ENCODE results near the gene IL4I1.

IL4I1 gene

DNA sequence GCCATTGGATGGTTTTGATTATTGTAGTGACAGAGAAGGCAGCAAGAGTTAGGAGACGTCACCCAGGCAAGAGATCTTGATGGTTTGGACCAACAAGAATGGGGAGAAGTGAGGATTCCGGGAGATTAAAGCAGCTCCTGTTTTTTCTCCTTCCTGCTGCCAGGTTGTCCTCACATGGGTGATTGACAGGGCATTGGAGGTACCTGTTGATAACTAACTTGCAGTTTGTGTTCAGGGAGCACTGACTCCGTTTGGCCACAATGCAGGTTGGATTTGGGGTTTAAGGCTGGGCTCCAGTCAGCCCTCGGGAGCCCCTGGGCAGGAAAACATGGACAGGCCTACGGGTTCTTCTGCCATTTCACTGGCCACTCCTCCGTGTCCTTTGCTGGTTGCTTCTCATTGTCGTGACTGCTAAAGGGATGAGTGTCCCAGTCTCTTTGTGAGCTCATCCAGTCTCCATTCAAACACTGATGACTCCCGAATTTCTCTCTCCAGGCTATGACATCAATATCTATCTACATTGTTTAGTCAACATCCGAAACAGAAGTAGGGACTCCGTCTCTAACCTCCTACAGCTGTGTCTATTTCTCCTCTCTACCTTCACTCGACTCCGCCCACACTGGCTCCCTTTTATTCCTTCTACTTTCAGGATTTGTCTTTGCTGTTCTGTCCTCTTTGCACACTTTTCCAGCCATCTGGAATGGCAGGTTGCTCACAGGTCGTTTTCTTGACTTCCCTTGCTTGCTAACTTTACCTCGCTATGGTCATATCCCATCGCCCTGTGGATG lies 47.1 kb downstream of the IL4I1 start:
- no peak overlapping the region for H3K9ac ChIP-seq (ENCODE audit: low read length)
- H3K27ac ChIP-seq (ENCODE audit: low read length) = no peak overlapping the region
- peaks cover 5% of the 10 kb centered on the region for H3K36me3 ChIP-seq (ENCODE audit: control insufficient read depth, low read depth, low read length)
- no peaks in the 10 kb centered on the region for H3K27me3 ChIP-seq (ENCODE audit: control insufficient read depth, insufficient read depth, low read length)
- H3K9me3 ChIP-seq (ENCODE audit: control insufficient read depth, low read depth, low read length) = no peaks in the 10 kb centered on the region
- H3K4me1 ChIP-seq (ENCODE audit: control insufficient read depth, low read depth, low read length) = peaks cover 6% of the 10 kb centered on the region
- peak overlapping the region; percentile 74 for H3K4me3 ChIP-seq (ENCODE audit: low read length)

DNA sequence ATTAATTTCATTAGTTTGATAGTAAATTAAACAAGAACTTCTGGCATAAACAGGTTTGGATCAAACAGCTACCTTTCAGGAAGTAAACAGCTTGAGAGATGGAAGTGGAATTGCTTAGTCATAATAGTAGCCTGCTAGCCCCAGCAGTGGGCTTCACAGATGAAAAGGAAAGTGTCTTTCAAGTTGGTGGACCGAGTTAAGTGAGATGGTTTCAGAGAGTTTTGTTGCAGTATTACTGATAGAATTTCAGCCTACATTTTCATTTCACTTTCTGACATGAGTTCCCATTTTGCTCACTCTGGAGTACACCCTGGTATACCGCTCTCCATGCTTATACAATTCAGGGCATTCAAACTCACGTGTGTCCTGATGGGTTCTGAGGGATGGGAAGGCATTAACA lies 47.7 kb downstream of the IL4I1 start:
- Histone ChIP-seq H3K4me1 (ENCODE audit: control insufficient read depth, low read depth, low read length) (peaks cover 6% of the 10 kb centered on the region), H3K9ac (ENCODE audit: low read length) (no peak overlapping the region), H3K9me3 (ENCODE audit: control insufficient read depth, low read depth, low read length) (no peaks in the 10 kb centered on the region), H3K36me3 (ENCODE audit: control insufficient read depth, low read depth, low read length) (peaks cover 5% of the 10 kb centered on the region), H3K27me3 (ENCODE audit: control insufficient read depth, insufficient read depth, low read length) (no peaks in the 10 kb centered on the region), H3K27ac (ENCODE audit: low read length) (no peak overlapping the region), H3K4me3 (ENCODE audit: low read length) (no peak overlapping the region)

DNA sequence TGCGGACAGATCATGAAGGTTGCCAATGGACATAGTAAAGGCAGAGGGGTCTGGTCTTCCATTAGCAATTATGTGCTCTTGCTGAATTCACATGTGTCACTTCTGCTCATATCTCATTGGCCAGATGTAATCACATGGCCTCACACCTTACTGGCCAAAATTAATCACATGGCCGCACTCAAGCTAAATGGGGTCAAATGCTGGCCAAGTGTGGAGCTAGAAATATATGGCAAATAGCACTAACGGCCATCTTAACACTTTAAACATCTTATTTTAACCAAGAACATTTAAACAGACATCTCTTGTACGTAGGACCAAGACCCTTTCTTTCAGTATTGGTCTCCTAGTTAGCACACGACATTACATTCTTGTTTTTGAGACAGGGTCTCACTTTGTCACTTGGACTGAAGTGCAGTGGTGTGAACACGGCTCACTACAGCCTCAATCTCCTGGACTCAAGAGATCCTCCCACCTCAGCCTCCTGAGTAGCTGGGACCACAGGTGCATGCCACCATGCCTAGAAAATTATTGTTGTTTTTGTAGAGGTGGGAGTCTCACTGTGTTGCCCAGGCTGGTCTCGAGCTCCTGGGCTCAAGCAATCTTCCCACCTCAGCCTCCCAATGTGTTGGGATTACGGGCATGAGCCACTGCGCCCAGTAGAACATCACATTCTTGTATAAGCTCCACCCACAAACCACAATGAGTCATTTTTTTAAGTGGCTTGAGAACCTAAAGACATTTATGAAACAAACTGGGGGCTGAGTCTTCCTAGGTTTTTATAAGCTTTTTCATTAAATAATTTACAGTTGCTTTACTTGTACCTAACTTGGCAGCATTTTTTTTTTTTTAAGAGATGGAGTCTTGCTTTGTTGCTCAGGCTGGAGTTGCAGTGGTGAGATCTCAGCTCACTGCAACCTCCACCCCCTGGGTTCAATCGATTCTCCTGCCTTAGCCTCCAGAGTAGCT lies 48.7 kb downstream of the IL4I1 start:
- Histone ChIP-seq H3K36me3 (ENCODE audit: control insufficient read depth, low read depth, low read length) (peaks cover 5% of the 10 kb centered on the region), H3K9ac (ENCODE audit: low read length) (no peak overlapping the region), H3K9me3 (ENCODE audit: control insufficient read depth, low read depth, low read length) (no peaks in the 10 kb centered on the region), H3K4me1 (ENCODE audit: control insufficient read depth, low read depth, low read length) (peaks cover 6% of the 10 kb centered on the region), H3K4me3 (ENCODE audit: low read length) (no peak overlapping the region), H3K27ac (ENCODE audit: low read length) (no peak overlapping the region), H3K27me3 (ENCODE audit: control insufficient read depth, insufficient read depth, low read length) (no peaks in the 10 kb centered on the region)

DNA sequence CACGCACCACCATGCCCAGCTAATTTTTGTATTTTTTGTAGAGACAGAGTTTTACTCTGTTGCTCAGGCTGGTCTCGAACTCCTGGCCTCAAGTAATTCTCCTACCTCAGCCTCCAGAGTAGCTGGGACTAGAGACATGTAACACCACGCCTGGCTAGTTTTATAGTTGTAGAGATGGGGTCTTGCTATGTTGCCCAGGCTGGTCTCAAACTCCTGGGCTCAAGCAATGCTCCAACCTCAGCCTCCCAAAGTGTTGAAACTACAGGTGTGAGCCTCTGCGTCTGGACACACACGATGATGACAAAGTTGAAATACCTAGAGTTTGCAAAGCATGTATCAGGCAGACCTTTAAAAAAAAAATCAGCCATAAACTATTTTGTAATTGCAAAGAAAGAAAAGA lies 50.3 kb downstream of the IL4I1 start:
- Histone ChIP-seq H3K9me3 (ENCODE audit: control insufficient read depth, low read depth, low read length) (no peaks in the 10 kb centered on the region), H3K4me3 (ENCODE audit: low read length) (no peak overlapping the region), H3K36me3 (ENCODE audit: control insufficient read depth, low read depth, low read length) (no peaks in the 10 kb centered on the region), H3K9ac (ENCODE audit: low read length) (no peak overlapping the region), H3K4me1 (ENCODE audit: control insufficient read depth, low read depth, low read length) (no peaks in the 10 kb centered on the region), H3K27ac (ENCODE audit: low read length) (no peak overlapping the region), H3K27me3 (ENCODE audit: control insufficient read depth, insufficient read depth, low read length) (no peaks in the 10 kb centered on the region)

DNA sequence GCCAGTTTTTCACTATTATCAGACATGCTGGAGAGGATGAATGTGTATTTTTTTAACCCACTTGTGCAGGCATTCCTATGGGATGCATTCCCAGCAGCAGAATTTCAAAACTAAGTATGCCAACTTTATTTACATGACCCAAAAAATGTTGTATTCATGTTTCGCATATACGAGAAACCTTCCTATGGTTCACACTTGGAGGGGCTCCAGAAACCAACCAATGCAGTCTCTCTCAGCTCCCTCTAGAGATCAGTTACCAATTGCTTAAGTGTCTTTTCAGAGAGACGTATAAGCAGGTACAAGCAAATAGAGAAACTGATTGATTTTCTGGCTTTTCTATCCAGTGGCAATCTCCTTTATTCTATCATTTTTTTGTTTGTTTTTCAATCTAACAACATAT lies 51.3 kb downstream of the IL4I1 start:
- H3K36me3 ChIP-seq (ENCODE audit: control insufficient read depth, low read depth, low read length) = no peaks in the 10 kb centered on the region
- H3K4me3 ChIP-seq (ENCODE audit: low read length) = no peak overlapping the region
- no peaks in the 10 kb centered on the region for H3K27me3 ChIP-seq (ENCODE audit: control insufficient read depth, insufficient read depth, low read length)
- no peak overlapping the region for H3K9ac ChIP-seq (ENCODE audit: low read length)
- H3K9me3 ChIP-seq (ENCODE audit: control insufficient read depth, low read depth, low read length) = no peaks in the 10 kb centered on the region
- H3K4me1 ChIP-seq (ENCODE audit: control insufficient read depth, low read depth, low read length) = no peaks in the 10 kb centered on the region
- no peak overlapping the region for H3K27ac ChIP-seq (ENCODE audit: low read length)

DNA sequence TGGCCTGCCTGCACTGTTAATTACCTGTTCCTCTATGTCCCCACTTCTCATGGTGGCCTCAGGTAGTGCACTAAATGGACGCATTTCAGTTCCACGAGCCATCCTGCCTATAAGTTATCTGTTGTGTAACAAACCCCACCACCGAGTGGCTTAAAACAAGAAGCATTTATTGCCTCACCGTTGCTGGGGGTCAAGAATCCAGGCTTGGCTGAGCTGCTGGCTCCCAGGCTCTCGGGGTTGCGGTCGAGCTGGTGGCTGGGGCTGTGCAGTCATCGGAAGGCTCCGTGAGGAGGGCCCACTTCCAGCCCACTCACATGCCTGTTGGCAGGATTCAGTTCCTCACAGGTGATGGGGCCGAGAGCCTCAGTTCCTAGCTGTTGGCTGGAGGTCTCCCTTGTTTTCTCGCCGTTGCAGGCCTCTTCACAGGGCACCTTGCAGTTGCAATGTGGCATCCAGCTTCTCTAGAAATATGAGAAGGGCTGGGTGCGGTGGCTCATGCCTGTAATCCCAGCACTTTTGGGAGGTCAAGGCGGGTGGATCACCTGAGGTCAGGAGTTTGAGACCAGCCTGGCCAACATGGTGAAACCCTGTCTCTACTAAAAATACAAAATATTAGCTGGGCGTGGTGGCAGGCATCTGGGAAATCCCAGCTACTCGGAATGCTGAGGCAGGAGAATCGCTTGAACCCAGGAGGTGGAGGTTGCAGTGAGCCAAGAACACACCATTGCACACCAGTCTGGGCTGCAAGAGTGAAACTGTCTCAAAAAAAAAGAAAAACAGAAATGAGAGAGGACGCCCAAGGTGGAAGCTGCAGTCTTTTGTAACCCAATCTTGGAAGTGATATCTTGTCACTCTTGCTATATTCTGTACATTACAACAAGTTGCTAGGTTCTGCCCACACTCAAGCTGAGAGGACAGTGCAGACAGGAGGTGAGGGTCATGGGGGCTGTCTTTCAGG lies 52.3 kb downstream of the IL4I1 start:
- H3K27ac ChIP-seq (ENCODE audit: low read length) = no peak overlapping the region
- no peaks in the 10 kb centered on the region for H3K4me1 ChIP-seq (ENCODE audit: control insufficient read depth, low read depth, low read length)
- peaks cover 5% of the 10 kb centered on the region for H3K36me3 ChIP-seq (ENCODE audit: control insufficient read depth, low read depth, low read length)
- H3K9me3 ChIP-seq (ENCODE audit: control insufficient read depth, low read depth, low read length) = no peaks in the 10 kb centered on the region
- H3K9ac ChIP-seq (ENCODE audit: low read length) = no peak overlapping the region
- no peaks in the 10 kb centered on the region for H3K27me3 ChIP-seq (ENCODE audit: control insufficient read depth, insufficient read depth, low read length)
- H3K4me3 ChIP-seq (ENCODE audit: low read length) = no peak overlapping the region

DNA sequence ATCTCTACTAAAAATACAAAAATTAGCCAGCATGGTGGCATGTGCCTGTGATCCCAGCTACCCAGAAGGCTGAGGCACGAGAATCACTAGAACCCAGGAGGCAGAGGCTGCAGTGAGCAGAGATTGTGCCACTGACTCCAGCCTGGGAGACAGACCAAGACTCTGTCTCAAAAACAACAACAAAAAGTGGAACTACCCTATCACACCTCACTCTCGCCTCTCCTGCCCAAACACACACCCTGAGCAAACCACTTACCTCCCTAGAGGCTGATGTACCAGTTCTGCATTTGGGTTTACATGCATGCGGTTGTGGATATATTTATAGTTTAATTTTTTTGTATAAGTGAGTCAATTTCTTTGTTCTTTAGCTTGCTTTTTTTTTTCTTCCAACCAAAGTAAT lies 53.4 kb downstream of the IL4I1 start:
- H3K36me3 ChIP-seq (ENCODE audit: control insufficient read depth, low read depth, low read length) = peaks cover 14% of the 10 kb centered on the region
- no peak overlapping the region for H3K27ac ChIP-seq (ENCODE audit: low read length)
- no peaks in the 10 kb centered on the region for H3K27me3 ChIP-seq (ENCODE audit: control insufficient read depth, insufficient read depth, low read length)
- H3K4me3 ChIP-seq (ENCODE audit: low read length) = no peak overlapping the region
- no peak overlapping the region for H3K9ac ChIP-seq (ENCODE audit: low read length)
- no peaks in the 10 kb centered on the region for H3K4me1 ChIP-seq (ENCODE audit: control insufficient read depth, low read depth, low read length)
- no peaks in the 10 kb centered on the region for H3K9me3 ChIP-seq (ENCODE audit: control insufficient read depth, low read depth, low read length)

DNA sequence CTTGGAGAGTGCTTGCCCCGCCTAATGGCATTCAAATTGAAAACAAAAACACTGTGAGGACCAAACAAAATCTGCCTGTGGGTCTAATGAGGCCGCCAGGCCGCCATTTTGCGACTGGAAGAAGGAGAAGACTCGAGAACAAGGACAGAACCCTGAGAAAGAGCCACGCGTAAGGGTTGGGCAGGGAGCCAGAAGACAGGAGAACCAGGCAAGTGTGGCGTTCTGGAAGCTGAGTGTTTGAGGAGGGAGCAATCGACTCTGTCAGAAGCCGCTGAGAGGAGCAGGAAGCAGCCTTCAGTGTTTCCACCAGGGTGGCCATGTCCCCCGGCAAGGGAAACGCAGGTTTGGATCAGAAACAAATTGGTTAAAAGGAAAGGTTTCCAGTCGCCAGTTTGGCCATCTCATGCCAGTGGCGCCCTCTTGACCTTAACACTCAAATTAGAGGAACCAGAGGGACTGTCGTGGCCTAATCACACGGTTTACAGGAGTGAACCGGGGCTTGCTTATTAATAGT lies 55.9 kb downstream of the IL4I1 start:
- no peak overlapping the region for H3K4me3 ChIP-seq (ENCODE audit: low read length)
- no peak overlapping the region for H3K9ac ChIP-seq (ENCODE audit: low read length)
- no peak overlapping the region for H3K27ac ChIP-seq (ENCODE audit: low read length)
- H3K27me3 ChIP-seq (ENCODE audit: control insufficient read depth, insufficient read depth, low read length) = no peaks in the 10 kb centered on the region
- no peaks in the 10 kb centered on the region for H3K4me1 ChIP-seq (ENCODE audit: control insufficient read depth, low read depth, low read length)
- H3K36me3 ChIP-seq (ENCODE audit: control insufficient read depth, low read depth, low read length) = peaks cover 17% of the 10 kb centered on the region
- H3K9me3 ChIP-seq (ENCODE audit: control insufficient read depth, low read depth, low read length) = no peaks in the 10 kb centered on the region

DNA sequence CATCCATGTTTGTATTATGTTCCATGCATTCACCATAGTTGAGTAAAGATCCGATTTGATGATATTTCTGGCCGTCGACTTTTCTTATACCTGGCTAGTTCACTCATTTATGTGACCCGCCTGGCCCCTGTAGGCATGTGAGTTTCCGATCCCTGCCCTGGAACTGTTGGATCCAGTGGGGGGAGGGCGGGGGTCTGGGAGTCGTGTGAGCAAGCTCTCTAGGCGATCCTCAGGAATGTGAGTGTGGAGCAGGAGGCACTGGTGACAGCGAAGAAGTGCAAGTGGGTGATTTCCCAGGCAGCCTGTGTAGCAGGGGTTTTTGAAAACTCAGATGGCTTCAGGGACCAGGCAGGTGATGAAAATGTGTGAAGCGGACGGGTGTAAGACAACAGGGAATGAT lies 56.4 kb downstream of the IL4I1 start:
- Histone ChIP-seq H3K4me3 (ENCODE audit: low read length) (no peak overlapping the region), H3K36me3 (ENCODE audit: control insufficient read depth, low read depth, low read length) (peaks cover 17% of the 10 kb centered on the region), H3K27me3 (ENCODE audit: control insufficient read depth, insufficient read depth, low read length) (no peaks in the 10 kb centered on the region), H3K4me1 (ENCODE audit: control insufficient read depth, low read depth, low read length) (no peaks in the 10 kb centered on the region), H3K27ac (ENCODE audit: low read length) (no peak overlapping the region), H3K9me3 (ENCODE audit: control insufficient read depth, low read depth, low read length) (no peaks in the 10 kb centered on the region), H3K9ac (ENCODE audit: low read length) (no peak overlapping the region)

DNA sequence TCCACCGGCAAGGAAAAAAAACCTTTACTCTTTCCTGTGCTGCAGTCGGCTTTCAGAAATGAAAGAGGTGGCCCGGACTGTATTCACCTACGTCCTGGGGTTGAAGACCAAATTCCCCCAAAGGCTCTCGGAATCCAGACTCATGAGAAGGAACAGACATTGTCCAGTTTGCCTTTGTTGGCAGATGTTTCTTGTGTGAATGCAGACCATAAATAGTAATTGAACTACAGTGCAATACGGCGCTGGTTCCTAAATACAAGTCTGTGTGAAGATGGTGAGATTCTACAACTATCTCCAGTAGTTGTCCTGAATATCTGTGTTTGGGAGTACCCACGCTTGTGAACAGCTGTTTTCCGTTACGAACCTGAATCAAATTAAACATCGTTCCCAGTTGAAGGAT lies 57.0 kb downstream of the IL4I1 start:
- Histone ChIP-seq H3K36me3 (ENCODE audit: control insufficient read depth, low read depth, low read length) (peaks cover 23% of the 10 kb centered on the region), H3K27me3 (ENCODE audit: control insufficient read depth, insufficient read depth, low read length) (no peaks in the 10 kb centered on the region), H3K4me3 (ENCODE audit: low read length) (no peak overlapping the region), H3K27ac (ENCODE audit: low read length) (no peak overlapping the region), H3K9me3 (ENCODE audit: control insufficient read depth, low read depth, low read length) (no peaks in the 10 kb centered on the region), H3K4me1 (ENCODE audit: control insufficient read depth, low read depth, low read length) (no peaks in the 10 kb centered on the region), H3K9ac (ENCODE audit: low read length) (no peak overlapping the region)

Measured in iPS-18a (cell line).